NCI-H2196 (cell line): Measurements from ENCODE around the gene DDX31.

Experiments
- DNase-seq: peaks from one replicate; lab custom pipeline; 2025; ENCODE audit not compliant: unreplicated experiment; lab: John Stamatoyannopoulos, UW

DDX31 gene

GRCh38 chr9:132597073-132597775 is 72.6 kb downstream of the DDX31 start:
- no peak for DNase-seq

GRCh38 chr9:132596200-132596599 is 73.6 kb downstream of the DDX31 start:
- DNase-seq: no peak

- DNase-seq: no peak
These were observed 74.5 kb downstream of the DDX31 start for GRCh38 chr9:132595319-132595718.

- DNase-seq: no peak
These were observed 75.4 kb downstream of the DDX31 start for GRCh38 chr9:132594412-132594811.

GRCh38 chr9:132592451-132592850 is 77.3 kb downstream of the DDX31 start:
- DNase-seq: no peak

GRCh38 chr9:132591751-132592314 is 78.0 kb downstream of the DDX31 start:
- no peak for DNase-seq

- DNase-seq: no peak
These were observed 78.5 kb downstream of the DDX31 start for GRCh38 chr9:132591244-132591643.

GRCh38 chr9:132590318-132591182 is 79.2 kb downstream of the DDX31 start:
- no peak for DNase-seq

GRCh38 chr9:132590037-132590317 is 79.8 kb downstream of the DDX31 start:
- DNase-seq: no peak

- DNase-seq: no peak
These were observed 80.4 kb downstream of the DDX31 start for GRCh38 chr9:132589148-132590036.

- DNase-seq: no peak
These were observed 81.2 kb downstream of the DDX31 start for GRCh38 chr9:132588501-132589147.

- no peak for DNase-seq
These were observed 81.7 kb downstream of the DDX31 start for GRCh38 chr9:132588098-132588497.

- DNase-seq: no peak
These were observed 82.2 kb downstream of the DDX31 start for GRCh38 chr9:132587592-132587955.

- no peak for DNase-seq
These were observed 82.8 kb downstream of the DDX31 start for GRCh38 chr9:132586830-132587591.

- DNase-seq: no peak
These were observed 83.6 kb downstream of the DDX31 start for GRCh38 chr9:132585954-132586829.

- no peak for DNase-seq
These were observed 84.9 kb downstream of the DDX31 start for GRCh38 chr9:132584601-132585560.

- DNase-seq: no peak
These were observed 86.0 kb downstream of the DDX31 start for GRCh38 chr9:132583584-132584304.
